NB4 (cell line): ENCODE measurements around the gene SLC38A10.

Source experiments
- CTCF ChIP-seq: IDR thresholded peaks from one replicate; pipeline ENCODE4 v1.5.1; 2012; ENCODE audit warnings: low read depth, low read length
- MAX ChIP-seq: IDR thresholded peaks from 2 replicates; pipeline ENCODE4 v1.6.1; 2011; ENCODE audit warnings: low read depth, low read length
- MYC ChIP-seq: IDR thresholded peaks from 2 replicates; pipeline ENCODE4 v1.6.1; 2011; ENCODE audit warnings: low read depth, low read length
- POLR2A ChIP-seq: IDR thresholded peaks from 2 replicates; pipeline ENCODE4 v1.6.1; 2011; ENCODE audit warnings: mild to moderate bottlenecking; ENCODE audit not compliant: insufficient read length; ENCODE audit errors: extremely low read depth

- no peak for TF ChIP-seq CTCF
- no peak for TF ChIP-seq MYC
- TF ChIP-seq POLR2A, result no peak
- TF ChIP-seq MAX, result no peak
Measured at GRCh38 chr17:81258292-81258691, 36.8 kb downstream of the SLC38A10 start.
